HG02610 (cell line): ENCODE results near the gene ESYT3.
A peak's percentile ranks its signal among the peaks of the same experiment; 100 is the strongest.
"Not testable (repeated sequence)": the region's sequence is repeated elsewhere in the genome, so short reads cannot be mapped to it uniquely, and the experiment has no call there.

Experiments used
- ATAC-seq: cut with Tn5 transposase; IDR thresholded peaks from one replicate; pipeline ENCODE4 v1.9.1; 2021; ENCODE audit warnings: mild to moderate bottlenecking, moderate library complexity; ENCODE audit not compliant: unreplicated experiment

Gene ESYT3

GRCh38 chr3:138407236-138407907 is 27.0 kb upstream of the ESYT3 start:
- ATAC-seq, result no peak

- ATAC-seq, result no peak
These were observed 25.5 kb upstream of the ESYT3 start for GRCh38 chr3:138408751-138409570.

- no peak for ATAC-seq
These were observed 21.4 kb upstream of the ESYT3 start for GRCh38 chr3:138412821-138413551.

- not testable (repeated sequence) for ATAC-seq
These were observed 18.2 kb upstream of the ESYT3 start for GRCh38 chr3:138416236-138416635.

GRCh38 chr3:138417559-138417982 is 16.8 kb upstream of the ESYT3 start:
- peak; percentile 93 for ATAC-seq

- no peak for ATAC-seq
These were observed 15.7 kb upstream of the ESYT3 start for GRCh38 chr3:138418601-138419206.

- no peak for ATAC-seq
These were observed 11.1 kb upstream of the ESYT3 start for GRCh38 chr3:138423316-138423715.

- no peak for ATAC-seq
These were observed 10.1 kb upstream of the ESYT3 start for GRCh38 chr3:138424323-138424722.

- no peak for ATAC-seq
These were observed 8.2 kb upstream of the ESYT3 start for GRCh38 chr3:138426211-138426610.

GRCh38 chr3:138426754-138427153 is 7.7 kb upstream of the ESYT3 start:
- not testable (repeated sequence) for ATAC-seq

- no peak for ATAC-seq
These were observed 4.8 kb upstream of the ESYT3 start for GRCh38 chr3:138429665-138430064.

- no peak for ATAC-seq
These were observed 1.7 kb upstream of the ESYT3 start for GRCh38 chr3:138432576-138433240.

GRCh38 chr3:138433892-138434275 is 532 bp upstream of the ESYT3 start:
- no peak for ATAC-seq

GRCh38 chr3:138434875-138435772 is 708 bp downstream of the ESYT3 start:
- no peak for ATAC-seq

- ATAC-seq, result no peak
These were observed 1.4 kb downstream of the ESYT3 start for GRCh38 chr3:138435840-138436239.

- ATAC-seq, result no peak
These were observed 2.9 kb downstream of the ESYT3 start for GRCh38 chr3:138437281-138437680.

GRCh38 chr3:138438896-138439295 is 4.5 kb downstream of the ESYT3 start:
- no peak for ATAC-seq

- no peak for ATAC-seq
These were observed 5.2 kb downstream of the ESYT3 start for GRCh38 chr3:138439646-138440045.

- no peak for ATAC-seq
These were observed 5.7 kb downstream of the ESYT3 start for GRCh38 chr3:138440121-138440521.

- ATAC-seq, result no peak
These were observed 6.2 kb downstream of the ESYT3 start for GRCh38 chr3:138440596-138440995.
